ENCODE measurements around the gene FOLH1.
"Not testable (repeated sequence)": the region's sequence is repeated elsewhere in the genome, so short reads cannot be mapped to it uniquely, and the experiment has no call there.

DNA sequence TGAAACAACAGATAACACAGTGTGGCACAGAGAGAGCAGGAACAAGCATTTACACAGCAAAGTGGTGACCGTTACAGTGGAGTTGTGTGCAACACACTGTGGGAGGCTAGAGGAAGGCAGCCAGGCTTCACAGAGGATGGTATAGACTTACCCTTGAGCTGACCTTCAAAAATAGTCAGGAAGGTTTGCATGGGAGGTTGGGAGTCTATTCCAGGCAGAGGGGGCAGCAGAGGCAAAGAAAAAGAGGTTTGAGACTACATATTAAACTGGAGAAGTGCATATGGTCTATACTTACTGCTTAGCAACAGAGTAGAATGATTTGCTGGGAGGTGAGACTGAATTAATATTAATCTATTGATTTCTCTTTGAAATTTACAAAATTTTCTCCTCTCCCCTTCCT lies 22.1 kb upstream of the FOLH1 start:
- not testable (repeated sequence) for TF ChIP-seq POLR2AphosphoS5, POLR2A (IDR thresholded peaks at IDR 0.05; ENCODE audit: low read depth, low read length)
